ENCODE measurements around the gene SIDT2.
"Not testable (repeated sequence)": the region's sequence is repeated elsewhere in the genome, so short reads cannot be mapped to it uniquely, and the experiment has no call there.

Gene SIDT2

GRCh38 chr11:117172724-117173421, 5.7 kb upstream of the SIDT2 start:
- DNase-seq = no peak

- DNase-seq = peak; percentile 55 to 56
Observed at GRCh38 chr11:117175104-117175503, 3.4 kb upstream of the SIDT2 start.

DNA sequence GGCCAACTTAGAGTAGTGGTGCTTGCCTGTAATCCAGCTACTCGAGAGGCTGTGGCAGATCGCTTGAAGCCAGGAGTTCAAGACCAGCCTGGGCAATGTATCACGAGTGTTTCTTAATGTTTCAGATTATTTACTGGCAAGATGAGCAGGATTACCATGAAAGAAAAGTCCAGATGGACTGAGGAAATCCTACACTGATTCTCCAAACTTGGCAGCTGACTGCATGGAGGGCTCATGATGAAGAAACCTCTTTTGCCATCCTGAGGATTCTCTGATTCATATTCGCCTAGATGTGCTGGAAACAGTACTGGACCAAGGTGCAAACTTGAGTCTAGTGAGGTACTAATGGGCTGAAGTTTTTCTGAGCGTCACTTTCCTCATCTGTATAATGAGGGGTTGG, 2.8 kb upstream of the SIDT2 start:
- DNase-seq = no peak

DNA sequence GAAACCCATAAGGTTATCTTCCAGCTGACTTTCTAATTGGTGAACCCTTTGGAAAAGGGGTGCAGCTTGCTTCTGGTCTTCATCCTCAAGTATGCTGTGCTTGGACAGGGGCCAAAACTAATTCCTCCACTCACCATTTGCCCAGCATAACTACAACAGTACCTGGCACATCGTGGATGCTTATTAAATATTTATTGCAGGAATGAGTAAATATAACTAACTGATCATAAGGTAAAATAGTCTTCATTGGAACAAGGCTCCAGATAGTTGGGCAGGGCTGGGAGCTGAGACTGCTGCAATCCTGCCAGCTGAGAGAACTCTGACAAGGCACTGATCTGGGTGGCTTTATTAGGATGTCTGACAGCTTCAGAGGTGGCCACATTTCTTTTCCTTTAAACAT, 2.4 kb upstream of the SIDT2 start:
- no peak for DNase-seq

DNA sequence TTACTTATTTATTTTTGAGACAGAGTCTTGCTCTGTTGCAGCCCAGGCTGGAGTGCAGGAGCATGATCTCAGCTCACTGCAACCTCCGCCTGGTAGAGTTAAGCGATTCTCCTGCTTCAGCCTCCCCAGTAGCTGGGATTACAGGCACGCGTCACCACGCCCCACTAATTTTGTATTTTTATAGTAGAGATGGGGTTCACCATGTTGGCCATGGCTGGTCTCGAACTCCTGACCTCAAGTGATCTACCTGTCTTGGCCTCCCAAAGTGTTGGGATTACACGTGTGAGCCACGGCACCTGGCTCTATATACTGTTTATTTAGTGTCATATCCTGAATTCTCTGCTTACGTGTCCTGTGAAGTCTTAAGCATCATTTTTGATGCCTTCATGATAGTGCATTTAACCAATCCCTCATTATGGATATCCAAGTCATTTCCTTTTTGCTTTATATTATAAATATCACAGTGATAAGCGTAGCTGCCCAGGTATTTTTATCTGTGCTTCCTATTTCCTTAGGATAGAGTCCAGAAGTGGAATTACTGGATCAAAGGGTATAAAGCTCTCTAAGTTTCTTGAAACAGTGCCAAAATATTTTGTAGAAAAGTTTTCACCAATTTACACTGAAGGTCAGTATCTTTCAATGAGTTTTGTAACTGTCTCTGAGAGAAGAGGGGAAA, 871 bp upstream of the SIDT2 start:
- DNase-seq = no peak

GRCh38 chr11:117179048-117179999, 781 bp downstream of the SIDT2 start:
- DNase-seq = no peak

DNA sequence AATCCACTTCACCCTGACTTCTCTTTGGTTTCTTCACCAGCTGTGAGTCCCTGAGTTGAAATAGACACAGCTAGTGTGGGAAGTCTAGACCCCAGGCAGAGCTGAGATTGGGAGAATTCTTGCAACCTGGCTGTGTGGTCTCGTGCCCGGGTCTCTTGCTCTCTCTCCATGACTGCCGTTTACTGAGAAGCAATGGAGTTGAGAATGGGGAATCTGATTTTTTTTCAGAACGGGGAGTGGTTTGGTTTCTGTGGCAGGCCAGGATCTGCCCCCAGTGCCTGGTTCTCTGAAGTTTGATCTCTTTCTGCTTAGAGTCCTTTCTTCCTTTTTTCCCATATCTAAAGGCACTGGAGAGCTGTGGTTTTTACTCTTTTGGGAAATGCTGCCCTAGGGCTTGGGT, 1.5 kb downstream of the SIDT2 start:
- DNase-seq = no peak

- peak; percentile 65 to 85 for DNase-seq
Observed at GRCh38 chr11:117180661-117181585, 2.4 kb downstream of the SIDT2 start.

DNA sequence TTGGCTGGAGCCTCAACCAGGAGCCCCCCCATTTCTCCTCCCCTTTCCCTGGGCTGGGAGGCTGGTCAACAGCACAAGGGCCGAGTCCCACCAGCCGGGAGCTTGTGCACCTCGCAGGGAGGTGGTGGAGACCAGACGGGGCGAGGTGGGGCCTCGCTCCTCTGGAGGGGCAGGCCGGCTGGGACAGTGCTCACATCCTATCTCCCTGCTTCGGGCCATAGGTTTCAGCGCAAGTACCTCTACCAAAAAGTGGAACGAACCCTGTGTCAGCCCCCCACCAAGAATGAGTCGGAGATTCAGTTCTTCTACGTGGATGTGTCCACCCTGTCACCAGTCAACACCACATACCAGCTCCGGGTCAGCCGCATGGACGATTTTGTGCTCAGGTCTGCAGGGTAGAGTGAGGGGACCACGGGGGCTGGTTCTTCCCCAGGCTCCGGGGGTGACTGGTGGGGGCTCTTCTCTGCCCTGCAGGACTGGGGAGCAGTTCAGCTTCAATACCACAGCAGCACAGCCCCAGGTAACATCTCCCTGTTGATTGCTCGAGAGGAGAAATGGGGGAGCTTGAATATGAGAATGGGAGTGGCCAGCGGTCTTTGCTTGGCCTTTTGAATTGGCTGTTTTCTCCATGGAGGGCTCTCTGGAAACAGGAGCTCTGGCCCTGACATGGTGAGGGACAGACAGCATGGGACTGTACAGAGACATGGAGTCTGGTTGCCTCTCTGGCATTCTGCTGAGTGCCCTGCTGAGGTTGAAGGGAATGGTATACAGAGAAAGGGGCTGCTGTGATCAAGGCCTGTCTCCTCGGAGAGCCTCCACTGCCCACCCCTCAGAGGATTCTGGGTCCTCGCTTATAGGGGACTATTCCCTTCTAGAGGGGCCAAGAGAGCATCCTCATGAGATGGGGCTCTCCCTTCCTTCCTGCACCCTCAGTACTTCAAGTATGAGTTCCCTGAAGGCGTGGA, 3.3 kb downstream of the SIDT2 start:
- no peak for DNase-seq

DNA sequence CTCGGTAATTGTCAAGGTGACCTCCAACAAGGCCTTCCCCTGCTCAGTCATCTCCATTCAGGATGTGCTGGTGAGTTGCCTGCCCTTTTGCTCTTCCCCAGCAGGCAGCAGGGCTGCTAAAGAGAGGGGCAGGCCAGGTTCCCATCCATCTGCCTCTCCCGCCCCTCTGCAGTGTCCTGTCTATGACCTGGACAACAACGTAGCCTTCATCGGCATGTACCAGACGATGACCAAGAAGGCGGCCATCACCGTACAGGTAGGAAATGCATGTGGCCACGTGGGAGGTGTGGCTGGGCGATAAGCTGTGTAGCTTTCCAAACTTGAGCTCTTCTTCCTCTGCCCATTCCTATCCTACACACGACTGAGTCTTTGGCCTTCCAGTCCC, 4.0 kb downstream of the SIDT2 start:
- DNase-seq = no peak

- DNase-seq = not testable (repeated sequence)
Observed at GRCh38 chr11:117183178-117183577, 4.6 kb downstream of the SIDT2 start.

- DNase-seq = no peak
Observed at GRCh38 chr11:117183724-117184349, 5.3 kb downstream of the SIDT2 start.

- no peak for DNase-seq
Observed at GRCh38 chr11:117185736-117186430, 7.3 kb downstream of the SIDT2 start.

- no peak for DNase-seq
Observed at GRCh38 chr11:117186431-117186761, 7.9 kb downstream of the SIDT2 start.

- no peak for DNase-seq
Observed at GRCh38 chr11:117187007-117187406, 8.5 kb downstream of the SIDT2 start.

DNA sequence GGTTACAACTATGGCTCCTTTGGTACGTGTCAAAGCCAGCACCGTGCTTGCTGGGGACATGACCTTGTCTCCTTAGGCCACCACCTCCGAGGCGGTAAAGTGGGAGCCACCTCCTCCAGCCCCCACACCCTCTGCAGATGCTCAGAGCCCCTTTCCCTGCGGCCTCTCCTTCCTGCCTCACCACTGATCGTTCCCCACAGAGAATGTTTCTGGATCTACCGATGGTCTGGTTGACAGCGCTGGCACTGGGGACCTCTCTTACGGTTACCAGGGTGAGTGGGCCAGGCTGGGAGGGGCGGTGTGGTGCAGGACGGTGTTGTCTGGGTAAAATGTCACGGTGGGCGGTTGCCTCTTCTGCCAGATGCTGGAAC, 8.9 kb downstream of the SIDT2 start:
- no peak for DNase-seq

GRCh38 chr11:117187799-117188481, 9.4 kb downstream of the SIDT2 start:
- no peak for DNase-seq

DNA sequence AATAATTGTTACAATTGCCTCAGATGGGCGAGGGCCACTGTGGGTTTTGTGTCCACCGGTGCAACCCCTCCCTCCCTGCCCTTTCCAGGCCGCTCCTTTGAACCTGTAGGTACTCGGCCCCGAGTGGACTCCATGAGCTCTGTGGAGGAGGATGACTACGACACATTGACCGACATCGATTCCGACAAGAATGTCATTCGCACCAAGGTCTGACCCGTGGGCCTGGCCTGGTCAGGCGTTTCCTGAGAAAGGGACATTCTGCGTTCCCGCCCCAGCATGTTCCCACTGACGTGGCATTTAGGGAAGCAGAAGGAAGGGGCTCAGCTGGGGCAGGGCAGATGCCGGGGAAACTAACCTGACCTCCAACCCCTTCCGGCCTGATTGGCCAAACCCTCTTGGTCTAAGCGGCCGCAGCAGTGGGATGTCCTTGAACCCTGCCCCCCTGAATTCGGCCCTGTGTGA, 10.1 kb downstream of the SIDT2 start:
- no peak for DNase-seq

DNA sequence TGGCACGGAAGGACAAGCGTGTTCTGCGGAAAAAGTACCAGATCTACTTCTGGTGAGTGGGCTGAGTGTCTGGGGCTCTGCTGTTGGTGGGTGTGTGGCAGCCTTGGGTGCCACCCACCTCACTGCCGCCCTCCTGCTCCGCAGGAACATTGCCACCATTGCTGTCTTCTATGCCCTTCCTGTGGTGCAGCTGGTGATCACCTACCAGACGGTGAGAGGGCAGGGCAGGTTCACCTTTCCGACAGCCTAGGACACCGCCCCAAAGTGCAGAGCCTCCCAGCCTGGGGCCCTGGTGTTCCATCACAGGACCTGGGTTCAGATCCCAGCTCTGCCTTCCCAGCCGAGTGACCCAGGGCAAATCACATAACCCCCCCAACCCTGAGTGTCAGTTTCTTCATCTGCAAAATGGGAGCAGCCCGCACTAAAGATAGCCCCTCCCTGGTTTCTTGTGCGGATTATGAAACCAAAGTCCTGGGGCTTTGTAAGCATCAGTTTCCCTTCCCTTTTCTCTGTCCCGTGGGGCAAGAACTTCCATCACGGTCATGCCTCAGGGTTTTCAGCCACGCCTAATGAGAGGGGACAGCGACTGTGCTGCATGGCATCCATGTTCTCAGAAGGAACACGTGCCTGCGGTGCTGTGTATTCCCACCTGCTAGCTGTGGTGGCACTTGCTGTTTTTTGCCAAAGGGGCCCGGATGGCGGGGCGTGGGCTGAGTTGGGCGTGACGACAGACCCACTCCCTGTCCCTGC, 10.8 kb downstream of the SIDT2 start:
- DNase-seq = no peak

All from hippocampal formation (tissue), 2 donors.